ENCODE data around the gene DLGAP3.

DLGAP3 gene

DNA sequence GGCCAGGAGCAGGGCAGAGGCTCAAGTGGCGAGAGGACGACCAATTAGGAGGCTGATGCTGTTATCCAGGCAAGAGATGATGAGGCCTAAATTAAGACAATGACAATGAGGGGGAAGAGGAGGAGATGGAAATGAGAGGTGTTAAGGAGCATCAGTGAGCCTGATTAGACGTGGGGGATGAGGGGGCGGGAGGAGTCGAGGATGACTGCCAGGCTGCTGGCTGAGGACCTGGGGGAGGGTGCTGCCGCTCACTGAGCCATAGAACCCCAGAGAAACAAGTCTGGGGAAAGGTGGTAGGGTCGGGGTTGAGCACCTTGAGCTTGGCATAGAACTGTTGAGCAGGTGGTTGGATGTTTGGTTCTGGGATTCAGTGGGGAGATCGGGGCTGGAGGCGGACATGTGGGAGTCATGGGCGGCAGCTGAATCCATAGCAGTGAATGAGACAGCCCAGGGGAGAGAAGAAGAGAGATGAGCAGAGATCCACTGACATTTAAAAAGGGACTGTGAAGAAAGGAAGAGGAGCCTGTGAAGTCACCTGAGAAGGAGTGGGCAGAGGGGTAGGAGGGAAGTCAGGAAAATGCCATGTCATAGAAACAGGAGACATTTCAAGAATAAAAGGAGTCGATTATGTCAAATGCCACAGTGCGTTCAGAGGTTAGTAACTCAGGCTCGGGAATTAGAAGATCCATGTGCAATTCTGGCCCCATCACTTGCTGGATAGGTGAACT is 28.5 kb downstream of the DLGAP3 start:
- no peak for DNase-seq

- DNase-seq, result no peak
These were observed 29.5 kb downstream of the DLGAP3 start for GRCh38 chr1:34899906-34900305.

GRCh38 chr1:34899471-34899870 is 30.0 kb downstream of the DLGAP3 start:
- no peak for DNase-seq

DNA sequence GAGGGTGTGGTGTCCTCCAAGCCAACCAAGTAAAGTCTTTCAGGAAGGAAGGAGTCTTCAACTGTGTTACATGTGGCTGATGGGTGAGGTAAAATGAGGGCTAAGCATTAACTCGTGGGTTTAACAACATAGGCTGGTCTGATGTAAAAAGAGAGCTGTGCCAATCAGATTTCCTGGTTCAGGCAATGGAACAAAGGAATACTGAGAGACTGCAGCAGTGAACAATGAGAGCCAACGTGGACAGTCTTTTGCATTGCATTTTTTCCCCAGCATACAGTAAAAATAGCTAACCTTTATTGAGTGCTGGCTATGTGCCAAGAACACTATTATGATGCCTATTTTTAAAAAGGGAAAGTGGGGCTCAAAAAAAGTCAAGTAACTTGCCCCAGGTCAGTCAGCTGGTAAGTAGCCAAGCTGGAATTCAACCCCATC is 31.1 kb downstream of the DLGAP3 start:
- no peak for DNase-seq

DNA sequence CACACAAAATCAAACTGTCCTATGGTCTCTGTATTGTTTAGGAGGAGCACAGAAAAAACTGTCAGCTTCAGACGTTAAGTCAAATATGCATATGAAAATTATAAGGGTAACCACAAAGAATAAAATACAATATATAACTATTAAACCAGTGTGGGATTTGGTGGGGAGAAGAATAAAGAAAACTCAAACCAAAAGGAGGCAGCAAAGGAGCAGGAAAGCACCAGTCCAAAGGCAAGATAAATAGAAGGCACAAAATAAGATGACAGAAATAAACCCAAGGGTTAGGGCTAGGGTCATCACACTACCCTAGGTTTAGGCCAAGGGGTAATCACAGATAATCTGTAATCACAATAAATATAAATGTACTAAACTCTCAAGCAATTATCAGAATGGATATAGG is 32.8 kb downstream of the DLGAP3 start:
- no peak for DNase-seq

GRCh38 chr1:34889705-34890104 is 39.7 kb downstream of the DLGAP3 start:
- no peak for DNase-seq

GRCh38 chr1:34887593-34887992 is 41.9 kb downstream of the DLGAP3 start:
- DNase-seq, result no peak

DNA sequence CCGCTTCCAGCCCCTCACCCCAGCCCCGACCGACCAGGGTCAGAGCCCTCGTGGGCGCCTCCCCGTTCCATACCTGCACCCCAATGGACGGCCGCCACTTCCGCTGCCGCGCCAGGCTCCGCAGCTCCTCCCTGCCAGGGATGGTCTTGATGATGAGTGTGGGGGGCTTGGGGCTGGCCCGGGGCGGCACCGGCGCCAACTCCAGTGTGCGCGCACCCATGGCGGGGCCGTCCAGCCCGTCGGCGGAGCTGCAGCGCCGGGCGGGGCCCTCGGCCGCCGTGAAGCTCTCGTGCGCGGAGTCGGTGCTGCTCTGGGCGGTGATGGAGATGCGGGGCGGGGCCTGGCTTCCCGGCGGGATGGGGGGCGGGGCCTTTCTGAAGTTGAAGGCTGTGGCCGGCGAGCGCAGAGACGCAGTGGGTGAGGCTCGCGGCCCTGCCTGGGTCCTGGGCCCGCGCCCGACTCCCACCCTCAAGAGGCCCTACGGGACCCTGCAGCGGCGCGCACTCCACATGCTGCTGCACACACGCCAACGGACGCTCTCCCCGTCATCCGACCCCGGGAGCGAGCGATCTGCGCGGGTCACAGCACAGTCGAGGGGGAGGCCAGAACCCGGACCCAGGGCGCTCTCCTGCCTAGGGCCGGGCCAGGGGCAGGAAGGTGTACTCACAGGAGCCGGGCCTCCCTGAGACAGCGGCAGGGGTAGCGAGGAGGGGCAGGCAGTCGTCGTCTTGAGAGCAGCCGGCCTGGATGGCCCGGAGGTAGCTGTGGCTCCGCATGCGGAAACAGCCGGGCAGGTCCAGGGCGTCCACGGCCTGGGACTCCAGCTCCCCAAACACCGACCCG is 43.8 kb downstream of the DLGAP3 start:
- DNase-seq, result no peak

DNA sequence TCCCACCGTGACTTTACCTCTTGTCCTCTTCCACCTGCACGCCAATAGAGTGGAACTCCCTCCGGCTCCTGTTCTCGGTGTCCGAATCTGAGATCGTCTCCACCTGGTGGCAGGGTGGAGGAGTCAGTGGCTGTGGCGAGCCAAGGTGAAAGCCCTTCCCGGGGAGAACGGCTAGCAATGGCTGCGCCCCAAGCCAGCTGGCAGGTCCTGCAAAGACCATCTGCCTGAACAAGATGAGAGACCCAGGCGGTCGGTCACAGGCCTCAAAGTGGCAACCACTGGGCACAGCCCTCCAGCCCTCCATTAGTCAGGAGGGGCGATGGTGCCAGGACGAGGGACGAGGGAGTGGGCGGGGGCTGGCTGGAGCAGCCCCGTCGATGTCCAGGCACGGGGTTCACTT is 44.5 kb downstream of the DLGAP3 start:
- DNase-seq, result no peak

GRCh38 chr1:34884536-34884935 is 44.9 kb downstream of the DLGAP3 start:
- DNase-seq, result no peak

DNA sequence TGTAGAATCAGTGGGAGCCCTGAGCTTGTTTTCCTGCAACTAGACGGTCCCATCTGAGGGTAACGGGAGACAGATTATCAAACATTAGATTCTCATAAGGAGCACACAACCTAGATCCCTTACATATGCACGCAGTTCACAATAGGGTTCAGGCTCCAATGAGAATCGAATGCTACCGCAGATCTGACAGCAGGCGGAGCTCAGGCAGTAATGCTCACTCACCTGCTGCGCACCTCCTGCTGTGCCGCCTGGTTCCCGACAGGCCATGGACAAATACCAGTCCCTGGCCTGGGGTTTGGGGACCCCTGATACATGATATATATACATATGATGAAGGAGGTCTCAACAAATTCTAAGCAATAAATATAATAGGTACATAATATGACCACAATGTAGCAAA is 50.2 kb downstream of the DLGAP3 start:
- no peak for DNase-seq

- DNase-seq, result no peak
These were observed 53.0 kb downstream of the DLGAP3 start for GRCh38 chr1:34876406-34876805.

GRCh38 chr1:34874296-34874952 is 55.0 kb downstream of the DLGAP3 start:
- DNase-seq, result no peak

DNA sequence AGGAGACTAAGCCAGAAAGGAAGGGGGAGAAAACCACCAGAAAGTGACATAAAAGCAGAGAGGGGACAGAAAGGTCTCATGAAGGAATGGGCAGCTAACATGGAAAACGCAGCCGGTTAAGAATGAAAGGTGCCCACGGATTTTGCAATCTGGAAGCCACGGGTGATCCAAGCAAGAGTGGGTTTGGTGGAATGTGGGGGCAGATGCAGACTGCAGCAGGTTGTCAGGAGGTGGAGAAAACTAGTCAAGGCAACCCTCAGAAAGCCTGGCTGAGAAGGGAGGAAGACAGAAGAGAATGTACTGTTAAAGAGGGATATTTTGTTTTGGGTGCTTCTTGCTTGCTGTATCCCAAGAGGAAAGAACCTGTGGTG is 57.3 kb downstream of the DLGAP3 start:
- DNase-seq, result no peak

DNA sequence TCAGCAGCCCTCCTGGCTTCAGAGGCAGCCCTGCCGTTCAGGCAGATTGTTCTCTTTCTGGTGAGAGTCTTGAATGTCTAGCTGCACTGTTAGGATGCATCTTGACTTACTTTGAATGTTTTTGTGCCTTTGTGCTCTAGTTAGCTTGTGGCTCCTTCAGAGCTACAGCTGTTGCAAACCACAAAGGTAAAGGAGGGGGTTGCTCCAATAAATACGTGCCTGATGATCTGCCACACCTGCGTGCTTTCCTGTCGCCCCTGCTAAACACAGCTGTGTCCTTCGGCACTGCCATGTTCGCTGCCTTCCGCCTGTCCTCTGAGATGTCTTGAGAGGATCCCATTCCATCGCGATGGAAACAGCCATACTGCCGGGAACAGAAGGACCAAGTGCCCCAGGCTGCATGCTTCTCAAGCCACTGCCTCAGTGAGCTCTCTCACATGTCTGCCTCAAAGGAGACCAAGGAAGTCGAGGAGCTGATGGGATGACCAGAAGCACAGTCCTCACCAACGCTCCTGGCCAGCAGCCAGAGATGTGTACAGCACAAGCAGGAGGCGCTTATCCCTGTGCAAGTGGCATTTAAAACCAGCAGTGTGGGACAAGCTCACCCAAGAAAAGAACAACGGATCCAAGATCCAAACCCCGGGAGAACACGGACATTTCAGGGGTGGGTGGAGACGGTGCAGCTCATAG is 57.9 kb downstream of the DLGAP3 start:
- DNase-seq, result no peak

DNA sequence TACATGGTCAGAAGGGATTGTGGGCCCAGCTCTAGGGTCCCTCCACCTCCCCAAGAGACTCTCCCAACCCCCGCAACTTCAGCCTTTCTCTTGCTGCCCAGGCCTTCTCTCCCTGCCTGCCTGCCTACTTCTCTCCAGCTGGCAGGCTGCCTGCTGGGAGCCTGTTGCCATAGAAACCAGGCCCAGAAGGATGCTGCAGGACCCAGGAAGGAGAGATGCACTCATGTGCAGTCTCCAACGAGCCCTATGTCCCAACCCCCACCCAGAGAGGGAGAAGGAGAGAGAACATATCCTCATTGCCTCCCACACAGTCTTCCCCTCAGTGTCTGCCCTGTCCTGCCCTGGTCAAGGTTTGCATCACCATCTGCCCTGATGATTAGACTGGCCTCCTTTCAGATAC is 59.1 kb downstream of the DLGAP3 start:
- DNase-seq, result no peak

DNA sequence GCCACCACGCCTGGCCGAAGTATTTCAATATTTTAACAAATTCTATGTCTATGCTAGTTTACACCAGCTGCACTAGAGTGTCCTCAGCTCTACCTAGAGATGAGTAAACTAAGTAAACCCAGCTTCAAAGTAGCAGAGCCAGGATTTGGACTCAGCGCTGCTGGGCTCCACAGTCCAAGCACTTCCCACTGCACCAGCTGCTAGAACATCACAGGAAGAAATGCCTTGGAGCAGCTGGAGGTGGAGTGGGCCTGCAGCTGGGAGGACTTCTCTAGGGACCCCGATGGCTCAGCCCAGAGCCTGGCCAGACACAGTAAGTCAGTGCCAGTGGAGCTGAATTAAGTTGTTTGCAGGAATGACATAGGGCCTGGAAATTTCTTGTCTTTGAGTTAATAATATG is 59.7 kb downstream of the DLGAP3 start:
- DNase-seq, result no peak

DNA sequence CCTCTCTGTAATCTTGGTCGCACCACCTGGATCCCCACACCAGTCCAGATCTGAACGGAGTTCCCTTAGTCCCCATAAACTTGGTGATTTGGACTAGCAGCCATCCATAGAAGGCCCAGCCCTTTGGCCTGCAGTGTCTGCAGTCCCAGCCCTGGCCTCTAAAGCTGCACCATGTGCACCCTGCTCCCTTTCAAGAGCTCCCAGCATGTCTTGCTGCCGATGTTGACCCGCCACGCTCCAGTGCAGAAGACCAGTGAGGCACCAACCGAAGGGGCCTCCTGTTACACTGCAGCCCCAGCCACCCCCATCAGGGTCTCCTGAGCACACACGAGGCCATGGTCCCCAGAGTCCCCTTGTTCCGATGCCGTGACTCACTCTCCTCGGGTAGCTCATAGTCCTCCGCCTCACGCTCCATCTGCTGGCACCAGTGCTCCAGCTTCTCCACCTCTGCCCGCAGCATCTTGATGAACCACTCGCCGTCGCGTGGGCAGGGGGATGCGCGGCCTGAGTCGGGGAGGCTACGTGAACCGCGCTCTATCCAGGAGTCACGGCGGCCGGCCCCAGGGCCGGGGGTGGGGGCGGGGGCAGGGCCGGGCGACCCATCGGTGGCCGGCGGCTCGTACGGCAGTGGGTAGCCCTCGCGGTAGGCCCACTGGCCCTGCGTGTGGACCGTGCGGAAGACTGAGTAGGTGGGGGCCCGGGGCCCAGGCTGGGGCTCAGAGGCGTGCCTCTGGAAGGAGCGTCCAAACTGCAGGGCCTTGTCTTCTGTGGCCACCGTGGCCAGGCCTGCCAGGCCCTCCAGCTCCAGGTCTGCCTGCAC is 61.0 kb downstream of the DLGAP3 start:
- no peak for DNase-seq

- DNase-seq, result no peak
These were observed 62.0 kb downstream of the DLGAP3 start for GRCh38 chr1:34867415-34867814.

DNA sequence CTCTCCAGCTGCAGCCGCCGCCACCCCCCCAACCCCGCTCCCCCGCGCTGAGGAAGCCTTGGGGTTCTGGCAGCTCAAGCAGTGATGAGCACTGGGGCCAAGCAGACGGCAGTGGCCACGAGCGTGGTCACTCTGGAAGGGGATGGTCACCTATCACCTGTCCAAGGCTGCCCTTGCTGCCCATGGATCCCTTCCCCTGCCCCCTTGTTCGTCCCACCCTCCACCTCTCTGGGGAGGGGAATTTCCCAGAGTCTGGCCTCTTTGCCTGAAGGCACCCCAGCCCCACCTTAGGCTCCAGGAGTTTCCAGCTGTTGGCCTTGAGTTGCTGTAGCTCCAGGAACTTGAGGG is 62.7 kb downstream of the DLGAP3 start:
- no peak for DNase-seq

- peak; percentile 88 for DNase-seq
These were observed 63.3 kb downstream of the DLGAP3 start for GRCh38 chr1:34865981-34866761.

DNA sequence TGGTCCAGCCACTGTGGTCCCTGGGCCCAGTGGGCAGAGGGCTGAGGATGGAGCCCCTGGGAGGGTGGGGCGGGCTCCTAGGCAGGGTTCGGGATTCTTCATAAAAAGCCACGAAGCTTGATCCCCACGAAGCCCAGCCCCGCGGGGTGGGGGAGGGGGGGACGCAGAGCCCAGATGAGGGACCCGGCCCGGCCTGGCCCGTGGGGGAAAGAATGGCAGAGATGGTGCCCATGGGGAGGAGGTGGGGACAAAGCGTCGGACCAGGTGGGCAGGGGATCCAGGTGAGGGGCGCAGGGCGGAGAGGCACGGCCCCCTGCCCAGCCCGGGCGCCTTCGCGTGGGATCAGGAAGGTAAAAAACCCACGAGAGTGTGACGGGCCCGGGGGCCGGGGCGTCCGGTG is 63.9 kb downstream of the DLGAP3 start:
- no peak for DNase-seq

All from effector CD4-positive, alpha-beta T cell (primary cell).